SU-DHL-6 (cell line): ENCODE data around the gene ATP8B2.

Experiments
- CTCF ChIP-seq: fragments of 200-600 bp; sonication (generic); IDR thresholded peaks from one replicate; pipeline ENCODE4 v1.5.1; 2017; ENCODE audit warnings: antibody characterized with exemption, mild to moderate bottlenecking, low read length, moderate library complexity; ENCODE audit not compliant: insufficient read depth, poor library complexity, severe bottlenecking
- EZH2phosphoT487 ChIP-seq: fragments of 200-600 bp; sonication (generic), shearing (Covaris generic); conservative IDR thresholded peaks from 2 replicates; pipeline ENCODE4 v1.6.1; 2018; ENCODE audit warnings: mild to moderate bottlenecking, antibody characterized with exemption, low read length, moderate library complexity, mixed read lengths

GRCh38 chr1:154313066-154313356 lies 12.3 kb upstream of the ATP8B2 start:
- TF ChIP-seq EZH2phosphoT487 (no peak), CTCF (no peak)
